KMS-11 (cell line): Measurements from ENCODE around the gene NECAB2.
"Not testable (repeated sequence)": the region's sequence is repeated elsewhere in the genome, so short reads cannot be mapped to it uniquely, and the experiment has no call there.

Experiments
- H2AFZ ChIP-seq: fragments of 200-600 bp; sonication (generic); 2 replicates; pipeline ENCODE4 v1.6.1; 2016; ENCODE audit warnings: antibody characterized with exemption, mixed run types, low read depth
- H3K27ac ChIP-seq: fragments of 200-600 bp; sonication (generic); 2 replicates; pipeline ENCODE4 v1.6.1; 2016; ENCODE audit warnings: mild to moderate bottlenecking, mixed run types
- H3K27me3 ChIP-seq: fragments of 200-600 bp; sonication (generic); 2 replicates; pipeline ENCODE4 v1.6.1; 2017; ENCODE audit warnings: mild to moderate bottlenecking, low read depth, mixed run types, moderate library complexity; ENCODE audit not compliant: insufficient read depth
- H3K36me3 ChIP-seq: fragments of 200-600 bp; sonication (generic); 2 replicates; pipeline ENCODE4 v1.6.1; 2017; ENCODE audit warnings: mild to moderate bottlenecking, mixed run types; ENCODE audit not compliant: insufficient read depth
- H3K4me1 ChIP-seq: fragments of 200-600 bp; sonication (generic); 2 replicates; pipeline ENCODE4 v1.6.1; 2016; ENCODE audit warnings: mild to moderate bottlenecking, low read depth, mixed run types; ENCODE audit not compliant: poor library complexity, severe bottlenecking
- H3K4me2 ChIP-seq: fragments of 200-600 bp; sonication (generic); 2 replicates; pipeline ENCODE4 v1.7.0; 2016; ENCODE audit warnings: mild to moderate bottlenecking, mixed run types
- H3K4me3 ChIP-seq: fragments of 200-600 bp; sonication (generic); IDR thresholded peaks from 2 replicates; pipeline ENCODE4 v1.6.1; 2017; ENCODE audit warnings: low read depth, low read length, mixed read lengths; ENCODE audit not compliant: insufficient read depth
- H3K79me2 ChIP-seq: fragments of 200-600 bp; sonication (generic); 2 replicates; pipeline ENCODE4 v1.6.1; 2016; ENCODE audit warnings: low read depth, mixed run types; ENCODE audit not compliant: insufficient read depth
- H3K9ac ChIP-seq: fragments of 200-600 bp; sonication (generic); 2 replicates; pipeline ENCODE4 v1.6.1; 2016; ENCODE audit warnings: mild to moderate bottlenecking, mixed run types
- H4K20me1 ChIP-seq: fragments of 200-600 bp; sonication (generic); 2 replicates; pipeline ENCODE4 v1.6.1; 2016; ENCODE audit warnings: mild to moderate bottlenecking, mixed run types; ENCODE audit not compliant: insufficient read depth
- TF ChIP-seq, protein P1 (sequence below): fragments of 200-600 bp; sonication (generic); conservative IDR thresholded peaks from 2 replicates; pipeline ENCODE4 v1.6.1; 2017; ENCODE audit warnings: low read depth, mild to moderate bottlenecking, antibody characterized with exemption, low read length, moderate library complexity, mixed read lengths

The NECAB2 gene

DNA sequence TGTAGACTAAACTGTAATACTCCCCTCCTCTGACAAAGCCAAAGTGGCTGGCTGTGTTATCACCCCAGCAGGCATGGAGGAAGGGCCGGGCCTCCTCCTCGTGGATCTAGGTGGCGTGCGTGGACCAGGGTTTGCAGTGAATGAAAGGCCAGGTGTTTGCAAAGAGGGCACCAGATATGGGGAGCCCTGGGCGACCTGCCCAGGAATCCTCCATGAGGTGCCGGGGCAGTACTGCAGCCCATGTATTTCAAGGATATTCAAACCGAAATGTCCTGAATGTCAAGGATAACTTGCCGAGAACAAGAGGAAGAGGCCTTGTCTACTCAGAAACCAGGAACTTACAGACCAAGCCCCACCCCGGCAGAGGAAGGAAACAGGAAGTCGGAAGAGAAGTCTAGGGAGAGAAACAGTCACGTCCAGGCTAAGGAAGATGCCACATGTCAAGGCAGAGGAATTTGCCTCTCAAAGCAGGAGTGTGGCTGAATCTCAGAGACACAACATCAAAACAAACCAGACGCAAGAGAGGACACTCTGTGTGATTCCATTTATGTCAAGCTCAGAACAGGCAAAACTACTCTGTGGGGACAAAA lies 28.7 kb upstream of the NECAB2 start:
- TF ChIP-seq, protein P1, sequence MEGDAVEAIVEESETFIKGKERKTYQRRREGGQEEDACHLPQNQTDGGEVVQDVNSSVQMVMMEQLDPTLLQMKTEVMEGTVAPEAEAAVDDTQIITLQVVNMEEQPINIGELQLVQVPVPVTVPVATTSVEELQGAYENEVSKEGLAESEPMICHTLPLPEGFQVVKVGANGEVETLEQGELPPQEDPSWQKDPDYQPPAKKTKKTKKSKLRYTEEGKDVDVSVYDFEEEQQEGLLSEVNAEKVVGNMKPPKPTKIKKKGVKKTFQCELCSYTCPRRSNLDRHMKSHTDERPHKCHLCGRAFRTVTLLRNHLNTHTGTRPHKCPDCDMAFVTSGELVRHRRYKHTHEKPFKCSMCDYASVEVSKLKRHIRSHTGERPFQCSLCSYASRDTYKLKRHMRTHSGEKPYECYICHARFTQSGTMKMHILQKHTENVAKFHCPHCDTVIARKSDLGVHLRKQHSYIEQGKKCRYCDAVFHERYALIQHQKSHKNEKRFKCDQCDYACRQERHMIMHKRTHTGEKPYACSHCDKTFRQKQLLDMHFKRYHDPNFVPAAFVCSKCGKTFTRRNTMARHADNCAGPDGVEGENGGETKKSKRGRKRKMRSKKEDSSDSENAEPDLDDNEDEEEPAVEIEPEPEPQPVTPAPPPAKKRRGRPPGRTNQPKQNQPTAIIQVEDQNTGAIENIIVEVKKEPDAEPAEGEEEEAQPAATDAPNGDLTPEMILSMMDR, result no peak
- H3K4me1 ChIP-seq, result no peaks in the 10 kb centered on the region
- H3K4me2 ChIP-seq, result no peak overlapping the region

DNA sequence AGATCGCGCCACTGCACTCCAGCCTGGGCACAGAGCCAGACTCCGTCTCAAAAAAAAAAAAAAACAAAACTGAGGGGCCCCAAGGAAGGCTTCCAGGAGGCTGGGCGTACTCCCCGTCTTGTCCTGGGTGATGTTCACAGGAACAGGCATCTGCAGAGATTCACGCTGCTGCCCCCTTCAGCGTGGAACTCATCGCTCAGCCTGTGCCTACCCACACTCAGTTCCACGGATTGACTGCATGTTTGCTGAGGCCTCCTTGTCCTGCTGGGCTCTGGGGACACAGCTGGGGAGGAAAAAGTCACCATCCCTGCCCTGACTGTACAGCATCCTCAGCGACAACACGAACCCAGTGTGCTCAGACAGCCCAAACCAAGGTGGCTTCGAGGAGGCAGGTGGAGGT lies 27.9 kb upstream of the NECAB2 start:
- Histone ChIP-seq H3K4me1 (no peaks in the 10 kb centered on the region), H3K27ac (no peak overlapping the region), H3K4me3 (no peak overlapping the region), H3K4me2 (no peak overlapping the region), H3K9ac (no peak overlapping the region), H3K36me3 (no peaks in the 10 kb centered on the region), H3K79me2 (no peaks in the 10 kb centered on the region), H2AFZ (no peak overlapping the region), H3K27me3 (no peaks in the 10 kb centered on the region), H4K20me1 (no peaks in the 10 kb centered on the region)
- TF ChIP-seq, protein P1, result no peak

More for the DNA sequence above, 28.7 kb upstream of the NECAB2 start:
- no peaks in the 10 kb centered on the region for H3K27me3 ChIP-seq
- no peaks in the 10 kb centered on the region for H3K79me2 ChIP-seq
- H4K20me1 ChIP-seq, result no peaks in the 10 kb centered on the region
- no peak overlapping the region for H3K4me3 ChIP-seq
- no peak overlapping the region for H3K27ac ChIP-seq
- H2AFZ ChIP-seq, result no peak overlapping the region
- no peak overlapping the region for H3K9ac ChIP-seq
- H3K36me3 ChIP-seq, result no peaks in the 10 kb centered on the region

DNA sequence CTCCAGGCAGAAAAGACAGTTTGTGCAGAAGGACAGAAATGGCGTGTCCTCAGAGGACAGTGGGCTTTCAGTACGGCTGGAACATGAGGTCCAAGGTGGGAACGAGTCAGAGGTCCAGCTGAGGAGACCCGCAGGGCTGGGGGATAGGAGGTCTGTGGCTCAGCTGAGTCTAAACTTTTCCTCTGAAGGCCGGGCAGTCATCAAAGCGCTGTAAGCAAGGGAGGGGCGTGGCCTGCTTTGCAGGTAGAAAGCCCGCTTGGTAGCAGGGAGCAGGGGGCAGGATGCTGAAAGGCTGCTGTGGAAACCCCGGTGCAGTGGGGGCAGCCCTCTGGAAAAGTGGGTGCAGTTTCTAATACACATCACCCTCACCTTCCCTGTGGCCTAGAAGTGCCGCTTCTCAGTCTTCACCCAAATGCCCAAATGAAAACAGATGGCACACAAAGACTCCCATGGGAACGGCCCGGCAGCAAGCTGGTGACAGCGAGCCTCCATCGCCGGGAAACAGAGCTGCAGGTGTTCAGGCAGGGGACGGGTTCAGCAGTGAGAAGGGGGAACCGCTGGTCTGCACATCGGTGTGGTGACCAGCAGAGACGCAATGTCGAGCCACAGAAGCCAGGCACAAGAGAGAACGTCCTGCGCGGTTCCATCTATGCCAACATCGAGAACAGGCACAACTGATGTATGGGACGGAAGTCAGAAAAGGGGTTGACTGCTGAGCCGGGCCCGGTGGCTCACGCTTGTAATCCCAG lies 27.2 kb upstream of the NECAB2 start:
- H4K20me1 ChIP-seq, result no peaks in the 10 kb centered on the region
- no peaks in the 10 kb centered on the region for H3K79me2 ChIP-seq
- no peaks in the 10 kb centered on the region for H3K4me1 ChIP-seq
- H3K27ac ChIP-seq, result no peak overlapping the region
- H3K9ac ChIP-seq, result no peak overlapping the region
- H2AFZ ChIP-seq, result no peak overlapping the region
- H3K4me3 ChIP-seq, result no peak overlapping the region
- TF ChIP-seq, protein P1, result no peak
- H3K36me3 ChIP-seq, result no peaks in the 10 kb centered on the region
- H3K27me3 ChIP-seq, result no peaks in the 10 kb centered on the region
- no peak overlapping the region for H3K4me2 ChIP-seq

DNA sequence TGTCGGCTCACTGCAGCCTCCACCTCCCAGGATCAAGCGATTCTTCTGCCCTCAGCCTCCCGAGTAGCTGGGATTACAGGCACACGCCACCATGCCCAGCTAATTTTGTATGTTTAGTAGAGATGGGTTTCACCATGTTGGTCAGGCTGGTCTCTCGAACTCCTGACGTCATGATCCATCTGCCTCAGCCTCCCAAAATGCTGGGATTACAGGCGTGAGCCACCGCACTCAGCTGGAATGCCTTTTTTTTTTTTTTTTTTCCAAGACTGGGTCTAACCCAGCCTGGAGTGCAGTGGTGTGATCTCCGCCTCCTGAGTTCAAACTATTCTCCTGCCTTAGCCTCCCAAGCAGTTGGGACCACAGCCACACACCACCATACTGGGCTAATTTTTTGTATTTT lies 26.5 kb upstream of the NECAB2 start:
- not testable (repeated sequence) for H3K27ac ChIP-seq

DNA sequence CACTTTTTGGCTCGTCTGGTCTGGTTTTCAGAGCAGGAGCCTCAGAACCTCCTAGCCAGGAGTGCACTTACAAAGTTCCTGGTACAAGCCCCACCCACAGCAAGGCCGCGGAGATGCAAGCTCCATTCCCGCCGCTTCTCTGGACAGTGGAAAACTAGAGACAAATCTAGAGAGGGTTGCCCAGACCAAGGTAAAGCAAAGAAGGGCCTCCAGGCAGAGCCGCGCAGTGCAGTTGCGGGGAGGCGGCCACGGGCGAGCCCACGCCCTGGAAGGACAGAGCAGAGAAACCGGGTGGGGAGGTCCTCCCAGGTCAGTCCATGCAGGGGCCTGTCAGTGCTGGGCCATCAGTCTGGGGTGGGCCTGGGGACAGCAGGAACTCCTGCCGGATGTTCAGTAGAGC lies 26.0 kb upstream of the NECAB2 start:
- Histone ChIP-seq H3K27ac (no peak overlapping the region), H3K9ac (no peak overlapping the region), H4K20me1 (no peaks in the 10 kb centered on the region), H3K4me2 (no peak overlapping the region), H3K4me3 (no peak overlapping the region), H3K27me3 (no peaks in the 10 kb centered on the region), H3K4me1 (no peaks in the 10 kb centered on the region), H3K79me2 (no peaks in the 10 kb centered on the region), H2AFZ (no peak overlapping the region), H3K36me3 (no peaks in the 10 kb centered on the region)
- TF ChIP-seq, protein P1, result no peak

More for the DNA sequence above, 26.5 kb upstream of the NECAB2 start:
- not testable (repeated sequence) for H4K20me1 ChIP-seq, H3K4me2 ChIP-seq, H3K27me3 ChIP-seq, H3K9ac ChIP-seq, H2AFZ ChIP-seq, H3K4me3 ChIP-seq, H3K36me3 ChIP-seq, H3K4me1 ChIP-seq, H3K79me2 ChIP-seq
